SHP77 treated with DMSO at 0.1 percent for 48 hours (cell line): Measurements from ENCODE around the gene KCNA3.
"Not testable (repeated sequence)": the region's sequence is repeated elsewhere in the genome, so short reads cannot be mapped to it uniquely, and the experiment has no call there.

Experiments
- DNase-seq: peaks from one replicate; lab custom pipeline; 2025; lab: John Stamatoyannopoulos, UW

The KCNA3 gene

DNA sequence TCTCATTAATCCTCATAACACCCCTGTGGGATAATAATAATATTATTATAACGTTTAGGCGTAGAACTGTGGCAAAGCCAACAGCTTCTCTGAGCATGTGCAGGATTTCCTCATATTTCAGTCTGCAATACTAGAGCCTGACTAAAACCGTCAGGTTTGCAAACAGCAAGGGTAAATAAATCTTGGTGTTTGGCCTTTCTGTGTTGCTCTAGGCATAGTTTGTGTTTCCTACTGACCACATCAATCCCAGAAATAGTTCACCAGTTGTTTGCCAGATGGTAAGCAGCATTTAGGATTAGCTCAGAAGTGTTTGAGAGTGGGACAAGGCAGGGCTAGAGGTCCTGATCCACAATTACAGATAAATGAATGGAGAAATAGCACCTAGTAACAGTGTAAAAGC, 2.8 kb upstream of the KCNA3 start:
- no peak for DNase-seq

DNA sequence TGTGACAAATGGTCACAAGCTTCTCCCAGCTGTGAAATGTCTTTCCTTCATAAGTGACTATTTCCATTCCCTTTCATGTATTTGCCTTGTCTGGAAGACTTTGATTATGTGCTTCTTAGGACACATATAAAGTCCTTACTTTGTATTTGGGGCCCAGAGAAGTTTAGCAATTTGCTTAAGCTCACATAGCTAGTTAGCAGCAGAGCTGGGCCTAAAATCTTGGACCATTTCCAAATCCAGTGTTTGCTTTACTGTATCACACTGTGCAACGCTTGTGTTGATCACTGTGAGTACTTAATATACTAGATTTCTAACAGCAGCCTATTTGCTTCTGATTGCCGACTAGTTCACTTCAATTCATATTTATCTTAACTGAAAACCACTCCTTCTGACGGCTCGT, 2.2 kb upstream of the KCNA3 start:
- peak; percentile 25 for DNase-seq

DNA sequence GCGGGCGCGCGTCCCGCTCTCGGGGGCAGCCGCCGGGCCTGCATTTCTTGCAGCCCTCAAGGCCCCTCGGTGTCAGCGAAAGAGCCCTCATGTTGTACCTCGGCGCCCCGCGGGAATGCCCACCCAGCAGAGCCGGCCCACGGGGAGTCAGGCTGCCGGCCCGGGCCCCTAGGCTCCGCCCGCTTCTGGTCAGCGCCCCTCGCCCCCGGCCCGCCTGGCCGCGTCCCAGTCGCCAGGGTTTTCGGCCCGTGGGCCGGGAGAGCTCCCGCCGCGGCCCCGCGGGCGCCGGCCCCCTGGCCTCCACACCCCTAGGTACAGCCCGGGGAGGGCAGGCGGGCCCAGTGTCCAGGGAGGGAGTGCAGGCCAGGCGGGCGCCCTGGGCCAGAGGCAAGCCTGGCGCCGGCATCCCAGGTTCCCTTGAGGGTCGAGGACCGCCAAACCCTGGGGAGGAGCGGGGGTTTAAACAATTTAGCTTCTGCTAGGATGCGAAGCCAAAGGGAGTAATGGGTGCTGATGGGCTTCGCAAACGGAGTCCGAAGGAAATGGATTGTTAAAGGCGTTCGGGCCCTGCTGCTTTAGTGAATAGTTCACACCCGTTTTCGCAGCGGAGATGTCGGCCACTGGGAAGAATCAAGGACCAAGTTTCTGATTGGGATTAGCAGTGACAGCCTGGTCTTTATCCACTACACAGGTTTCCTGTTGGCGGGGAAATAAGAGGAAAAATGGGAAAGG, 486 bp upstream of the KCNA3 start:
- no peak for DNase-seq

- DNase-seq = no peak
These were observed 869 bp downstream of the KCNA3 start for GRCh38 chr1:110673805-110674336.

- no peak for DNase-seq
These were observed 1.5 kb downstream of the KCNA3 start for GRCh38 chr1:110673197-110673701.

DNA sequence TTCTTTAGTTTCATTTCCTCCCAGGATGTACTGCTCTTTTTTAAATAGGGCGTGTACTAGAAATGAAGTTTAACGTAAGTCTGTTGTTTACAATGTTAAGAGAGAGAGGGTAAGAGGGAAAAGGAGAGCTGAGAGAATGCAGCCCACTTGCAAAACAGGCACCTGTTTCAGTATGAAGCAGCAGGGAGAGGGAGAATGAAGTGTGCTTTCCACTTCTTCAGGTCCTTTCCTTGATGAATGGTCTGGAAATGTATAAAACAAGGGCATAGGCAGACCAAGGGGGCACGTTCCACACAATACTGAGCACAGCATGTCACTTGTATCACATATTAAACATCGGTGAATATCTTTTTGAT, 2.0 kb downstream of the KCNA3 start:
- DNase-seq = no peak

GRCh38 chr1:110672001-110672752, 2.6 kb downstream of the KCNA3 start:
- no peak for DNase-seq

GRCh38 chr1:110671361-110671760, 3.4 kb downstream of the KCNA3 start:
- DNase-seq = no peak

DNA sequence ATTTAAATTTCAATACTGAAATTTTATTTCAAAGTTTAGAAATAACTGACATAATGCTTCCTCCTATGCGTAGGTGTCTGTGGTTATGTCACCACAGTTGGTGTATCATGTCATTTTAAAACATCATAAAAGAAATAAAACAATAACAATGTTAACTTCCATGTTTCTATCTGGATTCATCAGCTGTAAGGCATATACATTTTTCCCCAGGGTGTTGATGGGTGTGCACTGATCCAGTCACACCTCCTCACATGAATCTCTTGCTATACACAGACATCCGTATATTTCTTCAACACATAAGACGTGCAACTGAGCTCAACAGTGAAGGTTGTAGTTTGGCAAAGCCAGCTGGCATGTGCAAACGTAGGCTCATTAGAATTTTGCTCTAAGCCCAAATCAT, 6.2 kb downstream of the KCNA3 start:
- DNase-seq = no peak

DNA sequence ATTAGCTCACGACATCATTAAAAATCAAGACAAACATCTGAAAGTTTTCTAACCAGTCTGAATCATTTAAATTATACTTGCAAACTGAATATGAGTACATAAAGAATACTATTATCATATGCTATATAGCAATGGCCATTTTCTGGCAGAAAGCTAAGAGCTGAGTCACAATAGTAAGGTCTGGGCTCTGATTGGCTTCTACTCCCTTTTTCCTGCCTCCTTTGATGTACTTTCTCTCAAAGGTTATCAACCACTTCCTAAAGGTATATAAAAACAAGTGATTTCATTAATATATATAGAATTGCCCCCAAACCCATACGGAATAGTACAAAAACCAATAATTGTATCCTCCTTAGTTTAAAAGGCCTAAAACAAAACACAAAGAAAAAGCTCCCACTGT, 7.0 kb downstream of the KCNA3 start:
- no peak for DNase-seq

- no peak for DNase-seq
These were observed 11.5 kb downstream of the KCNA3 start for GRCh38 chr1:110663241-110663640.

- DNase-seq = not testable (repeated sequence)
These were observed 15.2 kb downstream of the KCNA3 start for GRCh38 chr1:110659559-110659958.

DNA sequence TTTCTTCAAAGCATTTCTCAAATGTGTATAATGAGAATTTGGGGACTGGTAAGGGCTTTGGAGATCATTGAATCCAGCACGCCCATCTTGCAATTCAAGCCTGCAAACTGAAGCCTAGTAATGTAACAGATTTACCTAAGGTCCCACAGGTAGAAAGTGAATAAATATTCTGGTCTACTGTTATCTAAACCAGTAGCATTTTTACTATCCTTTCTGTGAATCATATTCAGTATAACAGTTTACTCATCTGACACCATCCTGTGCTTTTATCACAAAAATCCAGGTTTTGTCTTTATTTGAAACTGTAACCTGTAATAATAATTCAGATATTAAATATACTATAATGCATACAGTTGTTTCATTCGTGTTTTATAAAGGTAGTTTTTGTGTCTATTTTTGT, 17.4 kb downstream of the KCNA3 start:
- DNase-seq = no peak

DNA sequence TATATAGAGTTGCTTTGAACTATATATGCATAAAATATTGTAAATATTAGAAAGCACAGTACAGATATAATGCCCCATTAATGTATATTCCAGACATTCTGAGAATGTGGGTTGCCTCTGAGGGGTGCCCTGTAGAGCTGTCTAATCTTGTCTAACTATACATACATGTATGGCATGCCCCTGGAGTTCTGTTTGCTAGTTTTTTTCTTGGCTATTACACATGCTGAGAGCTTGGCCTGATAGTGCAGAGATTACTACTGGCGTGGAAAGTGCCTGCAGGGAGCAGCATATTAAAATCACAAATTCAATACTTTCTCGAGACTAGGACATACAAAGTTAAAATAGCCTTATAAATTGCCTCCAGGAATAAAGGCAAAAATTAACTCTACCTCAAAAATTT, 24.1 kb downstream of the KCNA3 start:
- no peak for DNase-seq

DNA sequence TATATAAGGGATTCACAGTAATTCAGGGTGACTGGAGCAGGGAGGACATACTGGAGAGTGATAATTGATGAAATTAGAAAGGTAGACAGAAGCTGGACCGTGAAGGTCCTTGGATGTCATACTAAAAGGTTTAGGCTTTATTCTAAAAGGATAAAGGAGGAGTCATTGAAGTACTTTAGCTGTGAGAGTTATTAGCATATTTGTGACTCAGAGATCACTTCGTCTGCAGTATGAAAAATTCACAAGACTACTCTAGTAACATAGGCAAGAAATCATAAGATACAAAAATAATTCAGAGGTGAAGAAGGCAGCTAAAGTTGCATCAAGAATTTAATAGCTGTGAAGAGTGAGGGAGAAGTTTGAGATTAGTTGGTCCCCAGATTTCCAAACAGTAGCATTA, 26.3 kb downstream of the KCNA3 start:
- no peak for DNase-seq

GRCh38 chr1:110647254-110647891, 27.4 kb downstream of the KCNA3 start:
- no peak for DNase-seq

DNA sequence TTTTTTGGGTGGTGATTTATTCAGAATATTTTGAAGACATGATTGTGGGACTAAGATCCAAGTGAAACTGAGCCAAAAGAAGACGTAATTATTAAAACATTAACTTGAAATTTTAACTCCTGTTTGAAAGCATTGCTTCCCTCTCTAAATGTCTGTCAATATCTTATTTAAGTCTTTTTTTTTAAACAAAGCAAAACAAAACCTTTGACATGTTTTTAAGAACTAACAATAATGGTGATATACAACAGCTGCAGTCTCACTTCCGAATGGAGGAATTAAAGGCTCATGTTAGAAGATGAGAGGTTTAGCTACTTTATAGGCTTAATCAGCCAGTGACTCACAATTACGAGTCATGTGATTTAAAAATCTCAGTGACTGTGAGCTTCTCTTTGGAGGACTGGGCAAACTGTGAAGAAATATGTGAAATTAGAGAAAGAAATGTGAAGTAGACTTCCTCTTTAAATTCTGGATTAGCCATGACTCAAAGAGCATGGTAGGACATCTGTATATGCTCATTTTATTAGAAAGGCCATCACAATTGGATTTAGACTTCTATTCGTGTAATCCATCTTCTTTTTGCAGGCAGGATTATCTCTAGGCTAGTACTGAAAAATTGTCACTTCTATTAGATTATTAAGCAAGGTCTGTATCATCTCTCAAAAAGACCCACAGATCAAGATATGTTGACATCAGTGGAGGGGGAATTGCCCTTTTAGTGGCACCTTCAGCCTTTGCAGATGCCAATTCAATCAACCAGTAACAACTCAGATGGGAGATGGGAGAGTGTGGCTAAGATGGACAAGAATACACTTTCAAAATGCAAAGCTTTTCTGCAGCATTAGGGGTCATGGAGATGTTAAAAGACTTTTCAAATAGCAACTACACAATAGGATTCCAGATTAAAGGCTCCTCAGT, 28.7 kb downstream of the KCNA3 start:
- no peak for DNase-seq

DNA sequence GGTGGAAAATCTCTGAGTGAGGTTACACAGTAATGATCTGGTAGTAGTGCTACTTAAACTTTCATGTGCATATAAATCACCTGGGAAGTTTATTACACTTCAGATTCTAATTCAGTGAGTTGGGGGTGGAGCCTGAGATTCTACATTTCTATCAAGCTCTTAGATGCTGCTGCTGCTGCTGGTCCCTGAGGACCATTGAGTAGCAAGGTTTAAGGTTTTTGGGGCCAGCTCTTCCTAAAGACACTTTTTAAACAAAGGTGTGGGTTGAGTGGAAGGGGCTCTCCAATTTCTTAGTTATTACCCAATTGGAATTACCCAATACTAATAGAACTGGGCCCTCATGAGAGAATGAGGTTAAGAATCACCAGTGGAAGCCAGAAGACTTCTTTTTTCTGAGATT, 29.5 kb downstream of the KCNA3 start:
- no peak for DNase-seq

- no peak for DNase-seq
These were observed 30.8 kb downstream of the KCNA3 start for GRCh38 chr1:110643879-110644472.

- no peak for DNase-seq
These were observed 34.9 kb downstream of the KCNA3 start for GRCh38 chr1:110639724-110640386.

DNA sequence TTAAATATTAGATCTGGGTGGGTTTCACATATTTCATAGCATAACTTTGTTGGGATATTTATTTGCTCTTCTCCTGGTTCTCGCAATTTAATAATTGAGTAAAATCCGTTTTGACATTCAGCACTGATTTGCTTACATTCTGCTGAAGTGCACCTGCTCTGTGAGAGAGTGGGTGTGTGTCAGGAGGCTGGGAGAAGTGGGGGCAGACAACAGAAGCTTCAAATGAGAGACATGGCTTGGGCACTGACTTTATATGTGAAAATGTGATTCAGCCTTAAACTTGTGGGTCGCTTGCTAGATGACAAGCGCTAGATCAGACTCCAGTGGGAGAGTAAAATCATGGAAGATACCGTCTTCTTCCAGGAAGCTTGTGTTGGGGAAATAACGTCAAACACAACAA, 36.2 kb downstream of the KCNA3 start:
- DNase-seq = no peak
